ENCODE results near the gene EGFR.

DNA sequence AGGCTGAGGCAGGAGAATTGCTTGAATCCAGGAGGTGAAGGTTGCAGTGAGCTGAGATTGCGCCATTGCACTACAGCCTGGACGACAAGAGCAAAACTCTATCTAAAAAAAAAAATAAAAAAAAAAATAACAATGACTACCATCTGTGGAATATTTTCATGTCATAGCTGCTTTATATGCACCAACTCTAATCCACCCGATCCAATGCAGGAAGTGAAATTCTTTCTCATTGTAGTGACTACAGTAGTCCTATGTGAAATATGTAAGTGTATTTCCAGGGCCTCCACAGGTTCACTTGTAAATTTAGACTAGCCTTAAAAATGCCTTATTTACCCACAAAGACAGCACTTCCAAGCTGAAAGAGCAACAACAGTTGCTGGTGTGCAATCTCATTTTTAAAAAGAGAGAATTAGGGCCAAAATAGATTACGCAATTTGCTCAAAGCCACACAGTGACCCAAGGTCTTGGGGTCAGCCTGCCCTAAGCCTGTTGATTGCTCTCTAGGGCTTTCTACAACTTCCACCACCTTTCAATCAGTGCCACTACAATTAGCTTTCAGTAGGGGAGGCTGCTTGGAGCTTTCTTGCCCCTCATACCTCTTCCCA lies 25.8 kb upstream of the EGFR start:
- TF ChIP-seq, protein P1, sequence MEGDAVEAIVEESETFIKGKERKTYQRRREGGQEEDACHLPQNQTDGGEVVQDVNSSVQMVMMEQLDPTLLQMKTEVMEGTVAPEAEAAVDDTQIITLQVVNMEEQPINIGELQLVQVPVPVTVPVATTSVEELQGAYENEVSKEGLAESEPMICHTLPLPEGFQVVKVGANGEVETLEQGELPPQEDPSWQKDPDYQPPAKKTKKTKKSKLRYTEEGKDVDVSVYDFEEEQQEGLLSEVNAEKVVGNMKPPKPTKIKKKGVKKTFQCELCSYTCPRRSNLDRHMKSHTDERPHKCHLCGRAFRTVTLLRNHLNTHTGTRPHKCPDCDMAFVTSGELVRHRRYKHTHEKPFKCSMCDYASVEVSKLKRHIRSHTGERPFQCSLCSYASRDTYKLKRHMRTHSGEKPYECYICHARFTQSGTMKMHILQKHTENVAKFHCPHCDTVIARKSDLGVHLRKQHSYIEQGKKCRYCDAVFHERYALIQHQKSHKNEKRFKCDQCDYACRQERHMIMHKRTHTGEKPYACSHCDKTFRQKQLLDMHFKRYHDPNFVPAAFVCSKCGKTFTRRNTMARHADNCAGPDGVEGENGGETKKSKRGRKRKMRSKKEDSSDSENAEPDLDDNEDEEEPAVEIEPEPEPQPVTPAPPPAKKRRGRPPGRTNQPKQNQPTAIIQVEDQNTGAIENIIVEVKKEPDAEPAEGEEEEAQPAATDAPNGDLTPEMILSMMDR (IDR thresholded peaks at IDR 0.05; ENCODE audit: insufficient read depth, low read length, poor library complexity, severe bottlenecking), result no peak
- no peak for TF ChIP-seq EZH2phosphoT487 (conservative IDR thresholded peaks at IDR 0.05; ENCODE audit: low read length)
